ENCODE measurements around the gene HPCAL1.
"Not testable (repeated sequence)": the region's sequence is repeated elsewhere in the genome, so short reads cannot be mapped to it uniquely, and the experiment has no call there.

HPCAL1 gene

GRCh38 chr2:10285191-10285555 is 17.5 kb upstream of the HPCAL1 start:
- H3K4me1 ChIP-seq (ENCODE audit: control insufficient read depth in 1 of 2, insufficient read depth in 2 of 2, low read length in 2 of 2) = peaks cover 19 to 27% of the 10 kb centered on the region in 2 donors
- H3K9ac ChIP-seq (ENCODE audit: low read depth in 1 of 2, low read length in 2 of 2) = no peak overlapping the region
- H3K27me3 ChIP-seq (ENCODE audit: control insufficient read depth in 1 of 2, insufficient read depth in 2 of 2, low read length in 2 of 2) = no peaks in the 10 kb centered on the region
- no peak overlapping the region for H3K27ac ChIP-seq (ENCODE audit: low read depth, low read length)
- no peak overlapping the region for H3K4me3 ChIP-seq (ENCODE audit: low read depth in 1 of 2, low read length in 2 of 2)
- no peaks in the 10 kb centered on the region for H3K9me3 ChIP-seq (ENCODE audit: control insufficient read depth in 1 of 2, low read length in 2 of 2)
- no peaks in the 10 kb centered on the region for H3K36me3 ChIP-seq (ENCODE audit: control insufficient read depth in 1 of 2, insufficient read depth in 2 of 2, low read length in 2 of 2)

- no peaks in the 10 kb centered on the region for H3K36me3 ChIP-seq (ENCODE audit: control insufficient read depth in 1 of 2, insufficient read depth in 2 of 2, low read length in 2 of 2)
- no peak overlapping the region for H3K27ac ChIP-seq (ENCODE audit: low read depth, low read length)
- H3K9me3 ChIP-seq (ENCODE audit: control insufficient read depth in 1 of 2, low read length in 2 of 2) = no peaks in the 10 kb centered on the region
- no peaks in the 10 kb centered on the region for H3K27me3 ChIP-seq (ENCODE audit: control insufficient read depth in 1 of 2, insufficient read depth in 2 of 2, low read length in 2 of 2)
- H3K9ac ChIP-seq (ENCODE audit: low read depth in 1 of 2, low read length in 2 of 2) = no peak overlapping the region
- H3K4me1 ChIP-seq (ENCODE audit: control insufficient read depth in 1 of 2, insufficient read depth in 2 of 2, low read length in 2 of 2) = peaks cover 19 to 27% of the 10 kb centered on the region in 2 donors
- H3K4me3 ChIP-seq (ENCODE audit: low read depth in 1 of 2, low read length in 2 of 2) = no peak overlapping the region
These were observed 17.0 kb upstream of the HPCAL1 start for GRCh38 chr2:10285556-10286198.

- Histone ChIP-seq H3K27ac (ENCODE audit: low read depth, low read length) (no peak overlapping the region), H3K4me1 (ENCODE audit: control insufficient read depth in 1 of 2, insufficient read depth in 2 of 2, low read length in 2 of 2) (peaks cover 19 to 27% of the 10 kb centered on the region in 2 donors), H3K36me3 (ENCODE audit: control insufficient read depth in 1 of 2, insufficient read depth in 2 of 2, low read length in 2 of 2) (no peaks in the 10 kb centered on the region), H3K9me3 (ENCODE audit: control insufficient read depth in 1 of 2, low read length in 2 of 2) (no peaks in the 10 kb centered on the region), H3K9ac (ENCODE audit: low read depth in 1 of 2, low read length in 2 of 2) (no peak overlapping the region), H3K4me3 (ENCODE audit: low read depth in 1 of 2, low read length in 2 of 2) (no peak overlapping the region), H3K27me3 (ENCODE audit: control insufficient read depth in 1 of 2, insufficient read depth in 2 of 2, low read length in 2 of 2) (no peaks in the 10 kb centered on the region)
These were observed 16.3 kb upstream of the HPCAL1 start for GRCh38 chr2:10286216-10287037.

- no peaks in the 10 kb centered on the region for H3K9me3 ChIP-seq (ENCODE audit: control insufficient read depth in 1 of 2, low read length in 2 of 2)
- H3K27me3 ChIP-seq (ENCODE audit: control insufficient read depth in 1 of 2, insufficient read depth in 2 of 2, low read length in 2 of 2) = no peaks in the 10 kb centered on the region
- peaks cover 19 to 26% of the 10 kb centered on the region in 2 donors for H3K4me1 ChIP-seq (ENCODE audit: control insufficient read depth in 1 of 2, insufficient read depth in 2 of 2, low read length in 2 of 2)
- no peaks in the 10 kb centered on the region for H3K36me3 ChIP-seq (ENCODE audit: control insufficient read depth in 1 of 2, insufficient read depth in 2 of 2, low read length in 2 of 2)
- H3K27ac ChIP-seq (ENCODE audit: low read depth, low read length) = no peak overlapping the region
- H3K9ac ChIP-seq (ENCODE audit: low read depth in 1 of 2, low read length in 2 of 2) = no peak overlapping the region
- no peak overlapping the region for H3K4me3 ChIP-seq (ENCODE audit: low read depth in 1 of 2, low read length in 2 of 2)
These were observed 14.9 kb upstream of the HPCAL1 start for GRCh38 chr2:10287761-10288160.

- no peaks in the 10 kb centered on the region for H3K27me3 ChIP-seq (ENCODE audit: control insufficient read depth in 1 of 2, insufficient read depth in 2 of 2, low read length in 2 of 2)
- H3K9me3 ChIP-seq (ENCODE audit: control insufficient read depth in 1 of 2, low read length in 2 of 2) = no peaks in the 10 kb centered on the region
- H3K9ac ChIP-seq (ENCODE audit: low read depth in 1 of 2, low read length in 2 of 2) = no peak overlapping the region
- H3K4me1 ChIP-seq (ENCODE audit: control insufficient read depth in 1 of 2, insufficient read depth in 2 of 2, low read length in 2 of 2) = peaks cover 19 to 22% of the 10 kb centered on the region in 2 donors
- no peaks in the 10 kb centered on the region for H3K36me3 ChIP-seq (ENCODE audit: control insufficient read depth in 1 of 2, insufficient read depth in 2 of 2, low read length in 2 of 2)
- no peak overlapping the region for H3K27ac ChIP-seq (ENCODE audit: low read depth, low read length)
- no peak overlapping the region for H3K4me3 ChIP-seq (ENCODE audit: low read depth in 1 of 2, low read length in 2 of 2)
These were observed 14.1 kb upstream of the HPCAL1 start for GRCh38 chr2:10288606-10289005.

GRCh38 chr2:10289352-10289751 is 13.4 kb upstream of the HPCAL1 start:
- Histone ChIP-seq H3K27ac (ENCODE audit: low read depth, low read length) (no peak overlapping the region), H3K9ac (ENCODE audit: low read depth in 1 of 2, low read length in 2 of 2) (no peak overlapping the region), H3K9me3 (ENCODE audit: control insufficient read depth in 1 of 2, low read length in 2 of 2) (peaks cover 0 to 3% of the 10 kb centered on the region in 2 donors), H3K27me3 (ENCODE audit: control insufficient read depth in 1 of 2, insufficient read depth in 2 of 2, low read length in 2 of 2) (no peaks in the 10 kb centered on the region), H3K36me3 (ENCODE audit: control insufficient read depth in 1 of 2, insufficient read depth in 2 of 2, low read length in 2 of 2) (no peaks in the 10 kb centered on the region), H3K4me3 (ENCODE audit: low read depth in 1 of 2, low read length in 2 of 2) (no peak overlapping the region), H3K4me1 (ENCODE audit: control insufficient read depth in 1 of 2, insufficient read depth in 2 of 2, low read length in 2 of 2) (peaks cover 19 to 22% of the 10 kb centered on the region in 2 donors)

- H3K9ac ChIP-seq (ENCODE audit: low read depth in 1 of 2, low read length in 2 of 2) = no peak overlapping the region
- peaks cover 0 to 4% of the 10 kb centered on the region in 2 donors for H3K9me3 ChIP-seq (ENCODE audit: control insufficient read depth in 1 of 2, low read length in 2 of 2)
- H3K36me3 ChIP-seq (ENCODE audit: control insufficient read depth in 1 of 2, insufficient read depth in 2 of 2, low read length in 2 of 2) = no peaks in the 10 kb centered on the region
- H3K27me3 ChIP-seq (ENCODE audit: control insufficient read depth in 1 of 2, insufficient read depth in 2 of 2, low read length in 2 of 2) = no peaks in the 10 kb centered on the region
- H3K4me3 ChIP-seq (ENCODE audit: low read depth in 1 of 2, low read length in 2 of 2) = no peak overlapping the region
- H3K4me1 ChIP-seq (ENCODE audit: control insufficient read depth in 1 of 2, insufficient read depth in 2 of 2, low read length in 2 of 2) = peaks cover 19 to 22% of the 10 kb centered on the region in 2 donors
- no peak overlapping the region for H3K27ac ChIP-seq (ENCODE audit: low read depth, low read length)
These were observed 12.8 kb upstream of the HPCAL1 start for GRCh38 chr2:10289891-10290290.

- H3K27me3 ChIP-seq (ENCODE audit: control insufficient read depth in 1 of 2, insufficient read depth in 2 of 2, low read length in 2 of 2); H3K27ac ChIP-seq (ENCODE audit: low read depth, low read length); H3K36me3 ChIP-seq (ENCODE audit: control insufficient read depth in 1 of 2, insufficient read depth in 2 of 2, low read length in 2 of 2); H3K4me3 ChIP-seq (ENCODE audit: low read depth in 1 of 2, low read length in 2 of 2); H3K4me1 ChIP-seq (ENCODE audit: control insufficient read depth in 1 of 2, insufficient read depth in 2 of 2, low read length in 2 of 2); H3K9ac ChIP-seq (ENCODE audit: low read depth in 1 of 2, low read length in 2 of 2); H3K9me3 ChIP-seq (ENCODE audit: control insufficient read depth in 1 of 2, low read length in 2 of 2): not testable (repeated sequence)
These were observed 11.3 kb upstream of the HPCAL1 start for GRCh38 chr2:10291376-10291775.

GRCh38 chr2:10292033-10292432 is 10.7 kb upstream of the HPCAL1 start:
- no peak overlapping the region for H3K27ac ChIP-seq (ENCODE audit: low read depth, low read length)
- peaks cover under 1 to 2% of the 10 kb centered on the region in 2 donors for H3K4me1 ChIP-seq (ENCODE audit: control insufficient read depth in 1 of 2, insufficient read depth in 2 of 2, low read length in 2 of 2)
- H3K9me3 ChIP-seq (ENCODE audit: control insufficient read depth in 1 of 2, low read length in 2 of 2) = peaks cover 0 to 4% of the 10 kb centered on the region in 2 donors
- H3K9ac ChIP-seq (ENCODE audit: low read depth in 1 of 2, low read length in 2 of 2) = no peak overlapping the region
- H3K36me3 ChIP-seq (ENCODE audit: control insufficient read depth in 1 of 2, insufficient read depth in 2 of 2, low read length in 2 of 2) = no peaks in the 10 kb centered on the region
- H3K4me3 ChIP-seq (ENCODE audit: low read depth in 1 of 2, low read length in 2 of 2) = no peak overlapping the region
- no peaks in the 10 kb centered on the region for H3K27me3 ChIP-seq (ENCODE audit: control insufficient read depth in 1 of 2, insufficient read depth in 2 of 2, low read length in 2 of 2)

GRCh38 chr2:10293603-10294002 is 9.1 kb upstream of the HPCAL1 start:
- Histone ChIP-seq H3K27me3 (ENCODE audit: control insufficient read depth in 1 of 2, insufficient read depth in 2 of 2, low read length in 2 of 2) (no peaks in the 10 kb centered on the region), H3K27ac (ENCODE audit: low read depth, low read length) (no peak overlapping the region)

More at GRCh38 chr2:10293603-10294002, 9.1 kb upstream of the HPCAL1 start:
- Histone ChIP-seq H3K36me3 (ENCODE audit: control insufficient read depth in 1 of 2, insufficient read depth in 2 of 2, low read length in 2 of 2) (no peaks in the 10 kb centered on the region), H3K4me1 (ENCODE audit: control insufficient read depth in 1 of 2, insufficient read depth in 2 of 2, low read length in 2 of 2) (peaks cover 6 to 7% of the 10 kb centered on the region in 2 donors), H3K9me3 (ENCODE audit: control insufficient read depth in 1 of 2, low read length in 2 of 2) (peaks cover 0 to 4% of the 10 kb centered on the region in 2 donors), H3K4me3 (ENCODE audit: low read depth in 1 of 2, low read length in 2 of 2) (no peak overlapping the region), H3K9ac (ENCODE audit: low read depth in 1 of 2, low read length in 2 of 2) (no peak overlapping the region)
